ENCODE results near the gene SH3BGRL.
"Not testable (repeated sequence)": the region's sequence is repeated elsewhere in the genome, so short reads cannot be mapped to it uniquely, and the experiment has no call there.

Gene SH3BGRL

DNA sequence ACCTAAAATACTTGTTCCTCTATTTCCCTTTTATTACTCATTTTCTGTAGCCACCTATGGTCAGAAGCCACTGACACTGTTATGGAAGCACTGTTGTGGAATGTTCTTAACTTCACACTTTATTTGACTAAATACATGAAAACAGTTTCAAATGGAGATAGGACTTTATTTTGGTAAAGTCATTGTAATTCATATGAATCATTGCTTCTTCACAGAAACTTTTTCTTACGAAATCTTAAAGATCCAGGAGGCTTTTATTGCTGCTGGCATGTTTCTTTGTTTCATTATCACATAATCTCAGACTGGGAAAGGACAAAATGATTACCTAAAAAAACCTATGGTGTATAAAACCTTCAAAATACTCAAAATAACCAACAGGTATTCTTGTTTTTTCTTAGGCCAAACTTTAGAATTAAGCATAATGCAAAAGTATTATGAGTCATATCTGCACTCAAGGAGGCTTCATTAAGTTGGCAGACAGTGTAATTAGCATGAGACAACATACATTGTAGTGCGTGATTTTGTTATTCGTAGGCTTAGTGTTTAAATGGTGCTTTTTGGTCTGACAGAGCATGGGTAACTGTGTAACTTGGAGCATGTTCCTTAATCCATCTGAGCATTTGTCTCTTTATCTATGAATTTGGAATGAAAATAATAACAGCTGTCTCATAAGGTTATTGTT is 58.0 kb downstream of the SH3BGRL start:
- no peak for DNase-seq

- DNase-seq, result no peak
These were observed 59.7 kb downstream of the SH3BGRL start for GRCh38 chrX:81261576-81261975.

DNA sequence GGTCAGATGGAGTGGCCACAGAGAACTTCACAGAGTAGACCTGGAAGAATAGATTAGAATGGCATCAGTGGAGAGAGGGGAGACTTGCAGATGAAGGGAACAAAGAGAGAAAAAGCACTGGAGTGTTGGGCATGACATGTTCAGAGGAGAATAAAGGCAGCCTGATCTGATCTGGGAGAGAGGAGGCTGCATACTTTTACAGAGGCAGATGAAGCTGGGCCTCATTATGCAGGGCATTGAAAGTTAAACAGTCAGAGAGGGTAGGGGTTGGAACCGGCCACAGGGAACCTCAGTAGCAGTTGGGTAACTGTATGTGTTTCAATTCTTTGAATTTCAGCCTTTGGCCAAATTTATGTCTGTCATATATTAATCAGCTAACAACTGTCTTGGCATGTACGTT is 61.2 kb downstream of the SH3BGRL start:
- no peak for DNase-seq

- DNase-seq, result no peak
These were observed 76.7 kb downstream of the SH3BGRL start for GRCh38 chrX:81278616-81279015.

- DNase-seq, result no peak
These were observed 78.2 kb downstream of the SH3BGRL start for GRCh38 chrX:81280148-81280547.

GRCh38 chrX:81286075-81286474 is 84.2 kb downstream of the SH3BGRL start:
- no peak for DNase-seq

DNA sequence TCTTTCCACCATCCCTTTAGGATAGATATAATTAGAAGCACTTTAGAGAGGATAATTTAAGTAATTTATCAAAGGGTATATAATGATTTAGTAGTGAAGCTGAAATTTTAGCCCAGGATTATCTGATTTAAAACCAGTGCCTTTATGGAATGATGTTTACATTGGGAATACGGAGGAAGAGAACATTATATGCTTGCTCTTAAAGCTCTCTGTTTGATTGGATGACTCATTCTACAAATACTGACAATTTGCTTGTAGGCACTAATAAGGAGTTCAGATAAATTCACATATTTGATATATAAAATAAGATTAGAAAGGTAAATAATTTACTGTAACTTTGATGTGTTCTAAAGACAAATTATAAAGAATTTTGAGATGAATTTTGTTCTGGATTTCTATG is 84.7 kb downstream of the SH3BGRL start:
- DNase-seq, result no peak

DNA sequence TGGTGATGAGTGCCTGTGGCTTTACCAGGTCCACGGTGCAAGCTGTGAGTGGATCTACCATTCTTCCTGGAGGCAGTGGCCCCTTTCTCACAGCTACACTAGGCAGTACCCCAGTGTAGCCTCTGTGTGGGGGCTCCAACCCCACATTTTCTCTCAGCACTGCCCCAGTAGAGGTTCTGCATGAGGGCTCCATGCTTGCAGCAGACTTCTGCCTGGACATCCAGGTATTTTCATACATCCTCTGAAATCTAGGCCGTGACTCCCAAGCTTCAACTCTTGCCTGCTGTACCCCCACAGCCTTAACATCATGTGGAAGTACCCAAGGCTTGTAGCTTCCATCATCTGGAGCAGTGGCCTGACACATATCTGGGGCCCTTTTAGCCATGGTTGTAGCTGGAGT is 90.1 kb downstream of the SH3BGRL start:
- DNase-seq, result no peak

DNA sequence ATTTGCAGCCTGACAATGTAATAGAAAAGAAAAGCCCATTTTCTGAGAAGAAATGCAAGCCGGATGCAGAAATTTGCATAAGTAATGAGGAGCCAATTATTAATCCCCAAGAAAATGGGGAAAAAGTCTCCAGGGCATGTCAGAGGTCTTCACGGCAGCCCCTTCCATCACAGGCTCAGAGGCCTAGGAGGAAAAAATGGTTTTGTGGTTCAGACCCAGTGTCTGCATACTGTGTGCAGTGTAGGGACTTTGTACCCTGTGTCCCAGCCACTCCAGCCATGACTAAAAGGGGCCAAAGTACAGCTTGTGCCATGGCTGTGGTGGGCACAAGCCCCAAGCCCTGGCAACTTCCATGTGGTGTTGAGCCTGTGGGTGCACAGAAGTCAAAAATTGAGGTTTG is 92.2 kb downstream of the SH3BGRL start:
- no peak for DNase-seq

GRCh38 chrX:81301877-81302276 is 100.0 kb downstream of the SH3BGRL start:
- no peak for DNase-seq

- DNase-seq, result no peak
These were observed 102.7 kb downstream of the SH3BGRL start for GRCh38 chrX:81304563-81304962.

- DNase-seq, result no peak
These were observed 103.3 kb downstream of the SH3BGRL start for GRCh38 chrX:81305240-81305639.

- no peak for DNase-seq
These were observed 106.4 kb downstream of the SH3BGRL start for GRCh38 chrX:81308086-81308829.

GRCh38 chrX:81316163-81316562 is 114.3 kb downstream of the SH3BGRL start:
- no peak for DNase-seq

DNA sequence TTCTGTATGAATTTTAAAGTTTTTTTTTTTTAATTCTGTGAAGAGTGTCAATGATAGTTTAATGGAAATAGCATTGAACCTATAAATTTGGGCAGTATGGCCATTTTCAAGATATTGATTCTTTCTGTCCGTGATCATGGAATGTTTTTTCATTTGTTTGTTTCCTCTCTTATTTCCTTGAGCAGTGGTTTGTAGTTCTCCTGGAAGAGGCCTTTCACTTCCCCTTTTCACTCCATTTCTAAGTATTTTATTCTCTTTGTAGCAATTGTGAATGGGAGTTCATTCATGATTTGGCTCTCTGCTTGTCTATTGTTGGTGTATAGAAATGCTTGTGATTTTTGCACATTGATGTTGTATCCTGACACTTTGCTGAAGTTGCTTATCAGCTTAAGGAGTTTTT is 129.8 kb downstream of the SH3BGRL start:
- not testable (repeated sequence) for DNase-seq

DNA sequence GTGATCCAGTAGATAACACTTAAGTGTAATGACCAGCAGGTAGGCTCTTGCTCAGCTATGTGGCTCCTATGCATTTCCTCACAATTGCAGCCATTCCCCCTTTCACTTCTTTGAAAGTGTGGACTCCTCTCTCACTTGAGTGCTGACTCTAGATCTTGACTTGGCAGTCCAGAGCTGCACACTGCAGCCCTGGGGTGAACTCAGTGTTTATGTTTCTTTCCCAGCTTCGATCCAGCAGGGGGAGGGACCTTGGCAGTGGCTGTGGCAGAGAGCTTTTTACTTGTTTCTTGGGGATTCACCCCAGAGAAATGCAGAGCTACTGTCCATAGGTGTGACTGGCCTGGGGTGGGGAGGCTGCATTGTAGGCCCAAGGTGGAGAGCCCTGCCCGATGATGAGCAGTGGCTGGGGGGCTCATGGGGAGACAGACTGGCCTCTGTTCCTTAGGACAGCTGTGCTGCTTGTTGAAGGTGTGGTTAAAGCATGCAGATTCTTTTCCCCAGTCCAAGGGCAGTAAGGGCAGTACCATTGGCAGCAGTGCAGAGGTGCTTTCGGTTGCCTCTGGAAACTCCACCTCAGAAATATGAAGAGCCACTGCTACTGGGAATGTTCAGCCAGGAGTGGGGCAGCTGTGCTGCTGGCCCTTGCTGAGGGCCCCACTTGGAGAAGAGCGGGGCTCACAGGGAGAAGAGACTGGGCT is 134.7 kb downstream of the SH3BGRL start:
- DNase-seq, result no peak

GRCh38 chrX:81337805-81338204 is 135.9 kb downstream of the SH3BGRL start:
- DNase-seq, result no peak

GRCh38 chrX:81338924-81339323 is 137.0 kb downstream of the SH3BGRL start:
- no peak for DNase-seq

GRCh38 chrX:81345296-81345695 is 143.4 kb downstream of the SH3BGRL start:
- DNase-seq, result not testable (repeated sequence)

All from activated CD8-positive, alpha-beta memory T cell treated with anti-CD3 and anti-CD28 coated beads for 24 hours (primary cell).